Endothelial cell of umbilical vein (primary cell): ENCODE measurements around the gene FEZF2. TPM values are rescaled to one million over a fixed set of nuclear protein-coding genes. Genes with fewer than 3 reads are reported as not detected.

Experiments
- BruUV-seq: library from RNA; stranded (reverse); fragments of 400-500 nt; replicated peaks from 2 replicates; lab custom pipeline; 2021; lab: Mats Ljungman, UMichigan
- CTCF ChIA-PET: fragments of 300-600, 350-600 bp; sonication (Branson Sonifier 250); formaldehyde crosslinking; loops from one replicate; lab custom pipeline; 2021; ENCODE audit warnings: antibody characterized with exemption, inconsistent platforms; lab: Charles Lee
- POLR2A ChIA-PET: fragments of 300-600, 350-600 bp; sonication (Branson Sonifier 250); formaldehyde crosslinking; loops from one replicate; lab custom pipeline; 2021; ENCODE audit warnings: antibody characterized with exemption, inconsistent platforms; lab: Charles Lee
- DNase-seq: peaks from one replicate; pipeline ENCODE4 v3.0.0-alpha.2; 2011; ENCODE audit warnings: low read depth, low spot score
- FAIRE-seq: peaks from 2 replicates; lab custom pipeline; 2011; peaks lifted over from hg19 to GRCh38; lab: Jason Lieb, UNC
- H2AFZ ChIP-seq: 2 replicates; pipeline ENCODE4 v1.6.0; 2012; ENCODE audit warnings: low read depth, low read length, control low read depth, inconsistent platforms
- H3K27ac ChIP-seq: 2 replicates; pipeline ENCODE4 v1.5.1; 2011; ENCODE audit warnings: low read depth, mild to moderate bottlenecking, control low read depth, low read length, moderate library complexity; ENCODE audit not compliant: insufficient read depth
- H3K27me3 ChIP-seq, 2 experiments: 2 replicates each; pipeline versions ENCODE4 v1.6.0 to v1.6.1; 2011; ENCODE audit warnings: low read length in 2 of 2, mixed read lengths in 1 of 2; ENCODE audit not compliant: control insufficient read depth in 2 of 2, insufficient read depth in 2 of 2
- H3K36me3 ChIP-seq, 2 experiments: 2 replicates in 1 of 2; 3 replicates in 1 of 2; pipeline ENCODE4 v1.5.1; 2011; ENCODE audit warnings: low read length in 2 of 2, mild to moderate bottlenecking in 1 of 2, moderate library complexity in 1 of 2; ENCODE audit not compliant: control insufficient read depth in 2 of 2, insufficient read depth in 2 of 2; ENCODE audit errors: extremely low read depth in 1 of 2
- H3K4me1 ChIP-seq: 3 replicates; pipeline ENCODE4 v1.5.1; 2011; ENCODE audit warnings: mild to moderate bottlenecking, low read length; ENCODE audit not compliant: control insufficient read depth, insufficient read depth; ENCODE audit errors: extremely low read depth
- H3K4me2 ChIP-seq: 2 replicates; pipeline ENCODE4 v1.6.1; 2011; ENCODE audit warnings: low read length, control low read depth, mixed read lengths; ENCODE audit not compliant: insufficient read depth
- H3K4me3 ChIP-seq, 3 experiments: fragments of 200-600 bp in 1 of 3; sonication (generic), shearing (Covaris generic) in 1 of 3; replicated peaks in 1 of 3; 2 replicates each; pipeline ENCODE4 v1.5.1; 2011 to 2016; ENCODE audit warnings: control low read depth in 3 of 3, low read length in 3 of 3, mild to moderate bottlenecking in 2 of 3, inconsistent platforms in 1 of 3, low read depth in 1 of 3, moderate library complexity in 1 of 3; ENCODE audit not compliant: insufficient read depth in 1 of 3
- H3K79me2 ChIP-seq: 2 replicates; pipeline ENCODE4 v1.6.0; 2012; ENCODE audit warnings: low read length, inconsistent platforms; ENCODE audit not compliant: control insufficient read depth, insufficient read depth
- H3K9ac ChIP-seq: replicated peaks from 2 replicates; pipeline ENCODE3; 2011; ENCODE audit warnings: low read length, control low read depth; ENCODE audit not compliant: insufficient read depth; ENCODE audit errors: extremely low read depth
- H3K9me1 ChIP-seq: replicated peaks from 3 replicates; pipeline ENCODE4 v1.6.0; 2011; ENCODE audit warnings: mild to moderate bottlenecking, low read length; ENCODE audit not compliant: control insufficient read depth, insufficient read depth; ENCODE audit errors: extremely low read depth
- H3K9me3 ChIP-seq: replicated peaks from 2 replicates; pipeline ENCODE4 v1.5.1; 2012; ENCODE audit warnings: low read length, inconsistent platforms; ENCODE audit not compliant: control insufficient read depth, insufficient read depth
- H4K20me1 ChIP-seq: replicated peaks from 2 replicates; pipeline ENCODE3; 2011; ENCODE audit warnings: mild to moderate bottlenecking, low read length; ENCODE audit not compliant: control insufficient read depth, insufficient read depth; ENCODE audit errors: extremely low read depth
- CTCF ChIP-seq, 2 donors: IDR thresholded peaks; 1 replicate in 1 of 2; 2 replicates in 1 of 2; pipeline ENCODE4 v1.5.1; 2011; ENCODE audit warnings: low read length in 2 of 2, mild to moderate bottlenecking in 2 of 2, moderate library complexity in 2 of 2, control low read depth in 1 of 2, inconsistent platforms in 1 of 2, low read depth in 1 of 2; ENCODE audit not compliant: insufficient read depth in 1 of 2; ENCODE audit errors: extremely low read depth in 1 of 2
- EZH2 ChIP-seq: IDR thresholded peaks from 2 replicates; pipeline ENCODE4 v1.6.1; 2012; ENCODE audit warnings: borderline replicate concordance, low read depth, mild to moderate bottlenecking, moderate library complexity, low read length, inconsistent platforms; ENCODE audit not compliant: severe bottlenecking
- FOS ChIP-seq: IDR thresholded peaks from 2 replicates; pipeline ENCODE4 v1.6.1; 2011; ENCODE audit warnings: mild to moderate bottlenecking, low read length, moderate library complexity, borderline replicate concordance; ENCODE audit not compliant: insufficient read depth
- GATA2 ChIP-seq: IDR thresholded peaks from 2 replicates; pipeline ENCODE4 v1.7.0; 2011; ENCODE audit warnings: low read depth, mild to moderate bottlenecking, moderate library complexity, mixed read lengths, low read length; ENCODE audit not compliant: insufficient read length, insufficient read depth
- JUN ChIP-seq: IDR thresholded peaks from 2 replicates; pipeline ENCODE4 v1.6.1; 2011; ENCODE audit warnings: borderline replicate concordance, low read depth; ENCODE audit not compliant: insufficient read length, insufficient read depth
- MYC ChIP-seq: IDR thresholded peaks from one replicate; pipeline ENCODE4 v1.6.1; 2011; ENCODE audit warnings: mild to moderate bottlenecking, low read depth, low read length
- POLR2A ChIP-seq: IDR thresholded peaks from 2 replicates; pipeline ENCODE4 v1.6.1; 2012; ENCODE audit warnings: low read depth, mild to moderate bottlenecking, control low read depth, low read length
- POLR2AphosphoS5 ChIP-seq: IDR thresholded peaks from 2 replicates; pipeline ENCODE4 v1.6.1; 2012; ENCODE audit warnings: low read depth, mild to moderate bottlenecking, control low read depth, low read length, moderate library complexity; ENCODE audit not compliant: insufficient read depth
- dilution Hi-C: fragments of 300-500 bp; cut with MboI; formaldehyde crosslinking; loops from one replicate; pipeline ENCODE4 v1.15.0; 2019; ENCODE audit warnings: low sequenced_read_pairs; ENCODE audit not compliant: extremely low pct_ligation_motif_present
- intact Hi-C: fragments of 100-400 bp; cut with micrococcal nuclease; formaldehyde crosslinking; loops from one replicate; pipeline ENCODE4 v1.10.0; 2022
- polyA plus RNA-seq, 4 experiments: library from polyadenylated mRNA; depleted of rRNA in 3 of 4; stranded (reverse) in 3 of 4; unstranded in 1 of 4; fragments of >200 nt; gene quantifications; 2 replicates each; pipeline versions ENCODE4 v1.2.1 to v1.2.3, GENCODE V29; 2011 to 2012; ENCODE audit warnings: missing spikeins in 1 of 4
- total RNA-seq: library from RNA; stranded (reverse); gene quantifications from 2 replicates; pipeline ENCODE4 v1.2.3, GENCODE V29; 2021
- TF ChIP-seq, protein P1 (sequence below): IDR thresholded peaks from 2 replicates; pipeline ENCODE4 v1.6.1; 2011; ENCODE audit not compliant: insufficient read depth, insufficient read length

The FEZF2 gene
- total and polyA plus RNA-seq, 2 donors (not counting 3 experiments of a cell fraction or from before 2014, with no cell fraction given), result not detected

- Histone ChIP-seq H2AFZ (no peak overlapping the region), H3K9ac (no peak overlapping the region), H3K9me3 (no peaks in the 10 kb centered on the region), H3K4me2 (no peak overlapping the region), H3K27me3 (peaks cover 87 to 99% of the 10 kb centered on the region in 2 experiments), H3K9me1 (no peaks in the 10 kb centered on the region), H3K4me3 (no peak overlapping the region), H4K20me1 (no peaks in the 10 kb centered on the region), H3K4me1 (no peaks in the 10 kb centered on the region), H3K27ac (no peak overlapping the region), H3K36me3 (no peaks in the 10 kb centered on the region), H3K79me2 (no peaks in the 10 kb centered on the region)
- TF ChIP-seq, protein P1, sequence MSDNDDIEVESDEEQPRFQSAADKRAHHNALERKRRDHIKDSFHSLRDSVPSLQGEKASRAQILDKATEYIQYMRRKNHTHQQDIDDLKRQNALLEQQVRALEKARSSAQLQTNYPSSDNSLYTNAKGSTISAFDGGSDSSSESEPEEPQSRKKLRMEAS, result no peak
- TF ChIP-seq FOS (no peak), POLR2AphosphoS5 (no peak), JUN (no peak), GATA2 (no peak), EZH2 (no peak), POLR2A (no peak), MYC (no peak), CTCF (IDR thresholded peaks at IDR 0.05; ENCODE audit: extremely low read depth in 1 of 2, insufficient read depth in 1 of 2, low read depth in 1 of 2, low read length in 2 of 2) (no peak)
- FAIRE-seq (no peak), DNase-seq (no peak)
- intact Hi-C loops, result no loop called here
- CTCF ChIA-PET, result no interaction called here
- dilution Hi-C loops, result no loop called here
- POLR2A ChIA-PET, result no interaction called here
- BruUV-seq, result no TSS peak
Measured at GRCh38 chr3:62371720-62372591, 1.4 kb downstream of the FEZF2 start.
